Suprapubic skin (tissue), 4 donors: Measurements from ENCODE around the gene KDM7A. TPM values are rescaled to one million over a fixed set of nuclear protein-coding genes. Genes with fewer than 3 reads are reported as not detected.

Experiments used
- DNase-seq, 2 donors: peaks; one replicate each; pipeline ENCODE4 v3.0.0-alpha.2; 2019; ENCODE audit warnings: low spot score in 2 of 2
- H3K27ac ChIP-seq: fragments of 200-600 bp; sonication (generic); one replicate; pipeline ENCODE4 v1.5.1; 2019
- H3K27me3 ChIP-seq: fragments of 200-600 bp; sonication (generic); one replicate; pipeline ENCODE4 v1.5.1; 2019
- H3K36me3 ChIP-seq: fragments of 200-600 bp; sonication (generic); one replicate; pipeline ENCODE4 v1.5.1; 2019
- H3K4me1 ChIP-seq: fragments of 200-600 bp; sonication (generic); one replicate; pipeline ENCODE4 v1.5.1; 2019
- H3K4me3 ChIP-seq: fragments of 200-600 bp; sonication (generic); one replicate; pipeline ENCODE4 v1.5.1; 2019; ENCODE audit warnings: mild to moderate bottlenecking
- H3K9me3 ChIP-seq: fragments of 200-600 bp; sonication (generic); one replicate; pipeline ENCODE4 v1.5.1; 2019
- EP300 ChIP-seq: sonication (generic); formaldehyde crosslinking; IDR thresholded peaks from one replicate; pipeline ENCODE4 v1.6.1; 2017; ENCODE audit warnings: antibody characterized with exemption
- POLR2A ChIP-seq, 2 donors: fragments of 450-650 bp; IDR thresholded peaks; one replicate each; pipeline ENCODE4 v1.6.1; 2017; ENCODE audit warnings: antibody characterized with exemption in 2 of 2, mild to moderate bottlenecking in 2 of 2, moderate library complexity in 2 of 2
- POLR2AphosphoS5 ChIP-seq, 3 donors: sonication (generic); formaldehyde crosslinking; IDR thresholded peaks; one replicate each; pipeline ENCODE4 v1.6.1; 2017; ENCODE audit warnings: antibody characterized with exemption in 3 of 3
- WGBS: methylation state at CpG from one replicate; pipeline ENCODE4 v1.1.5; 2018; 5-methylcytosine and 5-hydroxymethylcytosine counted together
- total RNA-seq, 4 donors: library from RNA; depleted of rRNA; stranded (reverse); fragments of >200 nt; gene quantifications; one replicate each; pipeline ENCODE4 v1.1.0, GENCODE V29; 2016
- TF ChIP-seq, protein P1 (sequence below), 2 donors: fragments of 200-600 bp in 1 of 2; fragments of 450-650 bp in 1 of 2; sonication (generic) in 1 of 2; IDR thresholded peaks; one replicate each; pipeline ENCODE4 v1.5.1; 2016 to 2019; ENCODE audit warnings: antibody characterized with exemption in 2 of 2, mild to moderate bottlenecking in 1 of 2, moderate library complexity in 1 of 2

Gene KDM7A
- total RNA-seq, 4 donors from 2014 or later: 29.0 to 104 (median 35.1) TPM

DNA sequence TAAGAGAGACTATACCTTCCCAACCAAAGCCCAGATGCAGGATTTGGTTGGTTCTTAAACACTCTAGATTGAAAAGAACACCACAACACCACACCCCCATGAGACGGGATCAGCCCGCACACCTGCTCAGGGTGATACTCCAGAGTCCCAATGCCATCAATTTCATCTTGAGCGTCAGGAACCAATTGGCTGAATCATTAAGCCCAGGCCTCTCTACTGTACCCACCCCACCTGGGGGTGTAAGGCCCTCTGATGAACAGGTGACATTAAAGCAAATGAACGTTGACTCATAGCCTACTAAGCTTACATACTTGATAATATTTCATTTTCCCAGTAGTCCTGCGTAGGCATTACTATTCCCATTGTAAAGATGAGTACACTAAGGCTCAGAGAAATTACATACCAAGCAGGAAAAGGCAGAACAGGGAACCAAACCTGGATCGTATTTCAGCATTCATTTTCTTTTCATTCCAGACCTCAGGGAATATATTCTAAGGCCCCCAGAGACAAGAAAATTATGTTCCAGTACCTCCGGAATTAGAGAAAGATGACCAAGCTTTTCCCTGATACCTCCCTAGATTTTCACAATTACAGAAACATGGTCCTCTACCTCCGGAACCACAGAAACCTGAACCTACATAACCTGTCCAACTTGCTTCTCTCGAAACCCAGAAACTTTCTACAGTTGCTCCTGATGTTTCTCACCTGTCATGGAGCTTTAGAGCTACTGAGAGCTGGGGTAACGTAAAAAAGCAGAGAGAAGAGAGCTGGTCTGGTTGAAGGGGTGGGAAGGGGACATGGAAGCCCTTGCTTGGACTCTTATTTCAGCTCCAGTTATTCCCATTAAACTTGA, 43.1 kb upstream of the KDM7A start:
- no peak for DNase-seq
- TF ChIP-seq EP300 (no peak), POLR2AphosphoS5 (IDR thresholded peaks at IDR 0.05) (no peak), POLR2A (IDR thresholded peaks at IDR 0.05) (no peak)
- TF ChIP-seq, protein P1, sequence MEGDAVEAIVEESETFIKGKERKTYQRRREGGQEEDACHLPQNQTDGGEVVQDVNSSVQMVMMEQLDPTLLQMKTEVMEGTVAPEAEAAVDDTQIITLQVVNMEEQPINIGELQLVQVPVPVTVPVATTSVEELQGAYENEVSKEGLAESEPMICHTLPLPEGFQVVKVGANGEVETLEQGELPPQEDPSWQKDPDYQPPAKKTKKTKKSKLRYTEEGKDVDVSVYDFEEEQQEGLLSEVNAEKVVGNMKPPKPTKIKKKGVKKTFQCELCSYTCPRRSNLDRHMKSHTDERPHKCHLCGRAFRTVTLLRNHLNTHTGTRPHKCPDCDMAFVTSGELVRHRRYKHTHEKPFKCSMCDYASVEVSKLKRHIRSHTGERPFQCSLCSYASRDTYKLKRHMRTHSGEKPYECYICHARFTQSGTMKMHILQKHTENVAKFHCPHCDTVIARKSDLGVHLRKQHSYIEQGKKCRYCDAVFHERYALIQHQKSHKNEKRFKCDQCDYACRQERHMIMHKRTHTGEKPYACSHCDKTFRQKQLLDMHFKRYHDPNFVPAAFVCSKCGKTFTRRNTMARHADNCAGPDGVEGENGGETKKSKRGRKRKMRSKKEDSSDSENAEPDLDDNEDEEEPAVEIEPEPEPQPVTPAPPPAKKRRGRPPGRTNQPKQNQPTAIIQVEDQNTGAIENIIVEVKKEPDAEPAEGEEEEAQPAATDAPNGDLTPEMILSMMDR (IDR thresholded peaks at IDR 0.05): no peak
- H3K36me3 ChIP-seq: no peaks in the 10 kb centered on the region
- no peak overlapping the region for H3K4me3 ChIP-seq
- no peaks in the 10 kb centered on the region for H3K4me1 ChIP-seq
- peak overlapping the region; percentile 42 for H3K27ac ChIP-seq
- WGBS: 77% methylated on average over 10 of the region's 10 CpGs
- no peaks in the 10 kb centered on the region for H3K27me3 ChIP-seq
- no peaks in the 10 kb centered on the region for H3K9me3 ChIP-seq

DNA sequence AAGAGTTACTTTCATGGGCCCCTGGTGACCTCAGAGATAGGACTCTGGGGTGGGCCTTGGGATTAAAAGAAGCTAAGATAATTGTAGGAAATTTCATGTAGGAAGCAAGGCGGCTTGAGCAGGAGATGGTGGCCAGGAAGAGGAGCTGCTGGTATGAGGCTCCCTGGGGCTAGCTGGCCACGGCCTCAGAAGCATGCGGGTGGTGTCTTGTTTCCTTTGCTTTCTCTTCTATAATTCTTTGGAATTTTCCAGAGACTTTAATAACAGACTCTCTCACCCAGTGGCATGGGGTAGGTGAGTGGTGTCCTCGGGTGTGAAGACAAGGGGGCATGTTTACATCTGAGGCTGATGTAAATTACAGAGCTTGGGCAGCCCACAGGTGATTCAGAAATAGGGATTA, 41.9 kb upstream of the KDM7A start:
- H3K27ac ChIP-seq: no peak overlapping the region

DNA sequence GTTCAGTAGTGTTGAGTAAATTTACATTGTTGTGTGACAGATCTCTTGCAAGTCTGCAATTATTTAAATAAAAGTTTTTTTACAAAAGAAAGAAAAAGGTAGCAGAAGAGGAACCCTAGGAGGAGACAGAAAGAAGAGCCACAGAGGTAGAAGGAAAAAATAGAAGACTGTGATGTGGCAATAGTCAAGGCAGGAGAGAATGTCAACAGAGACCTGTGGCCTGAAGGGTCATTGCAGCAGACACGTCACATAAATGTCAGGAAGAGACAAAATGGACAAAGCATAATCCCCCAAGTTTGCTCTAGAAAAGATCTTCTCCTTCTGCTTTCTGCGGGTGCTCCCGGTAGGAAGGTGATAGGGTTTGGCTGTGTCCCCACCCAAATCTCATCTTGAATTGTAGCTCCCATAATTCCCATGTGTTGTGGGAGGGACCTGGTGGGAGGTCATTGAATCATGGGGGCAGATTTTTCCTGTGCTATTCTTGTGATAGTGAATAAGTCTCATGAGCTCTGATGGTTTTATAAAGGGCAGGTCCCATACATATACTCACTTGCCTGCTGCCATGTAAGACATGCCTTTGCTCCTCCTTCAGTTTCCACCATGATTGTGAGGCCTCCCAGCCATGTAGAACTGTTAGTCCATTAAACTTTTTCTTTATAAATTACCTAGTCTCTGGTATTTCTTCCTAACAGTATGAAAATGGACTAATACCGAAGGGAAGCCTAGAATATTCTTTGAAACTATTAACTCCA, 41.1 kb upstream of the KDM7A start:
- 90% methylated on average over 4 of the region's 4 CpGs for WGBS
- Histone ChIP-seq H3K27ac (no peak overlapping the region), H3K36me3 (no peaks in the 10 kb centered on the region), H3K4me1 (peaks cover 12% of the 10 kb centered on the region), H3K4me3 (no peak overlapping the region), H3K27me3 (no peaks in the 10 kb centered on the region), H3K9me3 (no peaks in the 10 kb centered on the region)
- DNase-seq: no peak
- TF ChIP-seq, protein P1 (IDR thresholded peaks at IDR 0.05): no peak
- TF ChIP-seq EP300 (no peak), POLR2AphosphoS5 (IDR thresholded peaks at IDR 0.05) (no peak), POLR2A (IDR thresholded peaks at IDR 0.05) (no peak)

More for the DNA sequence above, 41.9 kb upstream of the KDM7A start:
- Histone ChIP-seq H3K9me3 (no peaks in the 10 kb centered on the region), H3K4me1 (peaks cover 8% of the 10 kb centered on the region), H3K27me3 (no peaks in the 10 kb centered on the region), H3K4me3 (no peak overlapping the region), H3K36me3 (no peaks in the 10 kb centered on the region)
- TF ChIP-seq EP300: no peak
- TF ChIP-seq, protein P1 (IDR thresholded peaks at IDR 0.05): no peak
- no peak for TF ChIP-seq POLR2A (IDR thresholded peaks at IDR 0.05)
- no peak for TF ChIP-seq POLR2AphosphoS5 (IDR thresholded peaks at IDR 0.05)
- no peak for DNase-seq
- WGBS: 88% methylated on average over 4 of the region's 4 CpGs

DNA sequence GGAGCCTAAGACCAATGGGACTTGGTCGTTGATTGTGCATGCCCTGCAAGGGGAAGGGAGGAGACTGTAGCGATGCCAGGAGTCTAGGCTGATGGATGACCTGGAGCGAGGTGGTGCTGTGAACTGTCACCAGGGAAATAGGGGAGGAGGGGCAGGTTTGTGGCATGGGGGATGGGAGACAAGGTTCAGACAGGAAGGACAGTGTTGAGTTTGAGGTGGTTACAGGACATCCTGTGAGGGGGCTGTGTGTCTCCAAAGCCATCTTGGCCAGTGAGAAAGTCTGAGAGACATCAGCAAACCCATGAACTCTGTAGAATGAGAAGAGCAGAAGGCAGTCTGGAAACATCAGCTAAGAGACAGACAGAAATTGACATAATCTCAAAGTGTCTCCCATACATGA, 38.5 kb upstream of the KDM7A start:
- 91% methylated on average over 3 of the region's 3 CpGs for WGBS
- no peak for DNase-seq
- peaks cover 19% of the 10 kb centered on the region for H3K4me1 ChIP-seq

More for the DNA sequence above, 38.5 kb upstream of the KDM7A start:
- no peak for TF ChIP-seq EP300
- no peak for TF ChIP-seq POLR2A (IDR thresholded peaks at IDR 0.05)
- no peak for TF ChIP-seq POLR2AphosphoS5 (IDR thresholded peaks at IDR 0.05)
- TF ChIP-seq, protein P1 (IDR thresholded peaks at IDR 0.05): no peak
- H3K9me3 ChIP-seq: no peaks in the 10 kb centered on the region
- H3K4me3 ChIP-seq: no peak overlapping the region
- no peak overlapping the region for H3K27ac ChIP-seq
- no peaks in the 10 kb centered on the region for H3K36me3 ChIP-seq
- H3K27me3 ChIP-seq: no peaks in the 10 kb centered on the region
